ENCODE results near the gene ZNF138. TPM values are rescaled to one million over a fixed set of nuclear protein-coding genes. Genes with fewer than 3 reads are reported as not detected.

The ZNF138 gene
- total RNA-seq, 1 donor from 2014 or later, result 61.2 TPM

GRCh38 chr7:64839910-64840309 is 45.7 kb downstream of the ZNF138 start:
- Histone ChIP-seq H3K9me3 (ENCODE audit: low read depth) (no peaks in the 10 kb centered on the region), H4K20me1 (ENCODE audit: low read depth) (no peaks in the 10 kb centered on the region), H3K4me3 (no peak overlapping the region), H3K4me1 (no peaks in the 10 kb centered on the region), H3K9ac (no peak overlapping the region), H3K27me3 (no peaks in the 10 kb centered on the region), H3K27ac (no peak overlapping the region), H3K36me3 (no peaks in the 10 kb centered on the region), H3K79me2 (ENCODE audit: low read depth) (no peaks in the 10 kb centered on the region), H2AFZ (replicated peaks) (no peak overlapping the region), H3K4me2 (no peak overlapping the region), H3F3A (ENCODE audit: low read depth) (no peaks in the 10 kb centered on the region)
- Mint-ChIP-seq H3K4me3 (no peak overlapping the region), H3K27me3 (ENCODE audit: insufficient read depth, low read depth) (peaks cover 13% of the 10 kb centered on the region), H3K9me3 (peaks cover 36% of the 10 kb centered on the region), H3K27ac (no peak overlapping the region), H3K4me1 (no peaks in the 10 kb centered on the region), H3K36me3 (peaks cover 16% of the 10 kb centered on the region)
- no peak for DNase-seq (ENCODE audit: low spot score)
- no peak for TF ChIP-seq EZH2 (IDR thresholded peaks at IDR 0.05)

- Histone ChIP-seq H3K4me3 (no peak overlapping the region), H3K9ac (no peak overlapping the region), H3K4me2 (no peak overlapping the region), H4K20me1 (ENCODE audit: low read depth) (no peaks in the 10 kb centered on the region), H3K36me3 (no peaks in the 10 kb centered on the region), H3K9me3 (ENCODE audit: low read depth) (peaks cover 10% of the 10 kb centered on the region), H3K27me3 (no peaks in the 10 kb centered on the region), H3F3A (ENCODE audit: low read depth) (no peaks in the 10 kb centered on the region), H3K27ac (no peak overlapping the region), H2AFZ (replicated peaks) (no peak overlapping the region), H3K79me2 (ENCODE audit: low read depth) (no peaks in the 10 kb centered on the region), H3K4me1 (no peaks in the 10 kb centered on the region)
- peaks cover 7% of the 10 kb centered on the region for H3K9me3 Mint-ChIP-seq
- no peaks in the 10 kb centered on the region for H3K36me3 Mint-ChIP-seq
- H3K4me1 Mint-ChIP-seq, result no peaks in the 10 kb centered on the region
- no peak for TF ChIP-seq EZH2 (IDR thresholded peaks at IDR 0.05)
- no peak for TF ChIP-seq EZH2phosphoT487 (IDR thresholded peaks at IDR 0.05)
- TF ChIP-seq CTCF (IDR thresholded peaks at IDR 0.05), result no peak
- peaks cover 2% of the 10 kb centered on the region for H3K27me3 Mint-ChIP-seq (ENCODE audit: insufficient read depth, low read depth)
- no peak overlapping the region for H3K27ac Mint-ChIP-seq
- no peak for DNase-seq (ENCODE audit: low spot score)
- no peak overlapping the region for H3K4me3 Mint-ChIP-seq
These were observed 55.2 kb downstream of the ZNF138 start for GRCh38 chr7:64849250-64849923.

GRCh38 chr7:64849924-64850499 is 55.8 kb downstream of the ZNF138 start:
- Histone ChIP-seq H3K4me2 (no peak overlapping the region), H3F3A (ENCODE audit: low read depth) (no peaks in the 10 kb centered on the region), H3K4me3 (no peak overlapping the region), H3K36me3 (no peaks in the 10 kb centered on the region), H3K79me2 (ENCODE audit: low read depth) (no peaks in the 10 kb centered on the region), H2AFZ (replicated peaks) (no peak overlapping the region), H3K9ac (no peak overlapping the region), H3K27me3 (no peaks in the 10 kb centered on the region), H3K4me1 (no peaks in the 10 kb centered on the region), H3K9me3 (ENCODE audit: low read depth) (peaks cover 13% of the 10 kb centered on the region), H3K27ac (no peak overlapping the region), H4K20me1 (ENCODE audit: low read depth) (no peaks in the 10 kb centered on the region)
- Mint-ChIP-seq H3K36me3 (no peaks in the 10 kb centered on the region), H3K9me3 (peaks cover 7% of the 10 kb centered on the region), H3K27ac (no peak overlapping the region), H3K4me1 (no peaks in the 10 kb centered on the region), H3K4me3 (no peak overlapping the region), H3K27me3 (ENCODE audit: insufficient read depth, low read depth) (peaks cover 2% of the 10 kb centered on the region)
- DNase-seq (ENCODE audit: low spot score), result no peak
- TF ChIP-seq EZH2 (IDR thresholded peaks at IDR 0.05) (no peak), CTCF (IDR thresholded peaks at IDR 0.05) (no peak), EZH2phosphoT487 (IDR thresholded peaks at IDR 0.05) (no peak)

GRCh38 chr7:64853679-64854078 is 59.5 kb downstream of the ZNF138 start:
- Histone ChIP-seq H2AFZ (replicated peaks) (no peak overlapping the region), H3K9ac (no peak overlapping the region), H3K4me1 (no peaks in the 10 kb centered on the region), H3K9me3 (ENCODE audit: low read depth) (peaks cover 13% of the 10 kb centered on the region), H3F3A (ENCODE audit: low read depth) (no peaks in the 10 kb centered on the region), H3K4me2 (no peak overlapping the region), H3K36me3 (no peaks in the 10 kb centered on the region), H3K79me2 (ENCODE audit: low read depth) (no peaks in the 10 kb centered on the region), H3K4me3 (no peak overlapping the region), H3K27ac (no peak overlapping the region), H4K20me1 (ENCODE audit: low read depth) (no peaks in the 10 kb centered on the region), H3K27me3 (no peaks in the 10 kb centered on the region)
- no peaks in the 10 kb centered on the region for H3K4me1 Mint-ChIP-seq
- H3K27me3 Mint-ChIP-seq (ENCODE audit: insufficient read depth, low read depth), result peaks cover 2% of the 10 kb centered on the region
- no peak overlapping the region for H3K4me3 Mint-ChIP-seq
- no peaks in the 10 kb centered on the region for H3K36me3 Mint-ChIP-seq
- no peak for TF ChIP-seq EZH2 (IDR thresholded peaks at IDR 0.05)
- no peak for TF ChIP-seq CTCF (IDR thresholded peaks at IDR 0.05)
- TF ChIP-seq EZH2phosphoT487 (IDR thresholded peaks at IDR 0.05), result no peak
- no peak for DNase-seq (ENCODE audit: low spot score)
- no peak overlapping the region for H3K27ac Mint-ChIP-seq
- peaks cover 3% of the 10 kb centered on the region for H3K9me3 Mint-ChIP-seq
